GM12801 (cell line): ENCODE results near the gene FAU.

Experiments used
- TF ChIP-seq, protein P1 (sequence below): IDR thresholded peaks from one replicate; pipeline ENCODE4 v1.5.1; 2011; ENCODE audit warnings: control low read depth; ENCODE audit not compliant: insufficient read length; ENCODE audit errors: extremely low read depth

FAU gene

DNA sequence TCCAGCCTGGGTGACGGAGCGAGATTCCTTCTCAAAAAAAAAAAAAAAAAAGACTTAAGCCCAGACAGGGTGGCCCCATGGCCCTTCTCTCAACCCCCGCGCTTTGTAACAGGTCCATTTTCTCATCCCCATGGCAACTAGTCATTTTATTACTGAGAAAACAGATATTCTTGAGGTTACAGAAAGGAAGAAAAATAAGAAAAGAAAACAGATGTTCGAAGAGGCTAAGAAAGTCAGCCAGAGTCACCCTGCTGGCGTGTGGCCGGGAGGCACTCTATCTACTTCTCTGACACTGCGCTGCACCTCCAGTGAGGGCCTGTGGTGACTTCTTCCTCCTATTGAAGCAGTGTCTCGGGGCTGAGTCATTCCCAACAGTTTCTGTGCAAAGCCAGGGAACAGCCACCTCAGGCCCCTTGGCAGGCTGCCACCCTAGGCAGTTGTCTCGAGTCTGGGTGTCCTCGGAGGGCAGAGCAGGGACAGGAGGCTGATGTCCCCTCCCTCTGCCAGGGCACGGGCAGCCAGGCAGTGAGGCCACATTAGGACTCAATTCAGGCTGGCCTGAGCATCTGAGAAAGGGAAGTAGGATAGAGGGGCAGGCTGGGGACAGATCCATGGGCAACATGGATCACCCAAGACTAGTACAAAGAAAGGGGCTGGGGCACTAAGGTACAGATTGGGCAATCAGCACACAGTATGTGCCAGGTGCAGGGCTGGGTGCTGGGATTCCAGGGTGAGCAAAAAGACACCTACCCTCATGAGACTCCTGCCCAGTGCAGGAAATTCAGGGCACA, 28.8 kb upstream of the FAU start:
- TF ChIP-seq, protein P1, sequence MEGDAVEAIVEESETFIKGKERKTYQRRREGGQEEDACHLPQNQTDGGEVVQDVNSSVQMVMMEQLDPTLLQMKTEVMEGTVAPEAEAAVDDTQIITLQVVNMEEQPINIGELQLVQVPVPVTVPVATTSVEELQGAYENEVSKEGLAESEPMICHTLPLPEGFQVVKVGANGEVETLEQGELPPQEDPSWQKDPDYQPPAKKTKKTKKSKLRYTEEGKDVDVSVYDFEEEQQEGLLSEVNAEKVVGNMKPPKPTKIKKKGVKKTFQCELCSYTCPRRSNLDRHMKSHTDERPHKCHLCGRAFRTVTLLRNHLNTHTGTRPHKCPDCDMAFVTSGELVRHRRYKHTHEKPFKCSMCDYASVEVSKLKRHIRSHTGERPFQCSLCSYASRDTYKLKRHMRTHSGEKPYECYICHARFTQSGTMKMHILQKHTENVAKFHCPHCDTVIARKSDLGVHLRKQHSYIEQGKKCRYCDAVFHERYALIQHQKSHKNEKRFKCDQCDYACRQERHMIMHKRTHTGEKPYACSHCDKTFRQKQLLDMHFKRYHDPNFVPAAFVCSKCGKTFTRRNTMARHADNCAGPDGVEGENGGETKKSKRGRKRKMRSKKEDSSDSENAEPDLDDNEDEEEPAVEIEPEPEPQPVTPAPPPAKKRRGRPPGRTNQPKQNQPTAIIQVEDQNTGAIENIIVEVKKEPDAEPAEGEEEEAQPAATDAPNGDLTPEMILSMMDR, result no peak

DNA sequence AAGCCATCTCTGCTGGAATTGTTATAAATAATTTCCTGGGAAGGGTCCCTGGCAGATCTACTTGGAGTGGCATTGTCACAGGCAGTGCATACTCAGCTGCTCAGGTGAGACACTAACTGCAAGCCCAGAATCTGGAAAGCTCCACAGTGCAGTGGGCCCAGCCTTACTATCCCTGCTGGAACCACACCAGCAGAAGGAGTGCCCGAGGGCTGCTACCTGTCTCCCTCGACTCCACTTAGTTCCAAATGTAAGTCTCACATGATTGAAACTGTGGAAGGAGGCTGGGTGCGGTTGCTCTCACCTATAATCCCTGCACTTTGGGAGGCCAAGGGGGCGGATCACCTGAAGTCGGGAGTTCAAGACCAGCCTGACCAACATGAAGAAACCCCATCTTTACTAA, 26.7 kb upstream of the FAU start:
- TF ChIP-seq, protein P1, result no peak

- TF ChIP-seq, protein P1, result no peak
These were observed 25.6 kb upstream of the FAU start for GRCh38 chr11:65147352-65148075.

- TF ChIP-seq, protein P1, result no peak
These were observed 20.1 kb upstream of the FAU start for GRCh38 chr11:65141896-65142494.

DNA sequence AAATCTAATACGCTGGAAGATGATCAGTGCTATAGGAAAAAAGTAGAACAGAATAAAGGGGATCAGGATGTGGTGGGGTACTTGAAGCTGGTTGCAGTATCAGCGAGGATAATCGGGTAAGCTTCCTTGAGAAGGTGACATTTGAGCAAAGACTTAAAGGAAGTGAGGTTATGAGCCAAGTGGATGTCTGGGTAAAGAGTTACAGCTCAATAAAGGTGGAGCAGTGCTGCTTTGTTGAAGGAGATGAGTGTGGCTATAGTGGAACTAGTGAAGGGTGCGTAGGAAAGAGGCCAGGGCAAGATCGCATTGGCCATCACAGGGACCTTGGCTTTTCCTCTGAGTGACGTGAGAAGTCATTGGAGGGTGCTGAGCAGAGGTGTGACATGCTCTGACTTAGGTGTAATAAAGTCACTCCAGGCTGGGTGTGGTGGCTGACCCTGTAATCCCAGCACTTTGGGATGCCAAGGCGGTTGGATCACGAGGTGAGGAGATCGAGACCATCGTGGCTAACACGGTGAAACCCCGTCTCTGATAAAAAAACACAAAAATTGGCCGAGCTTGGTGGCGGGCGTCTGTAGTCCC, 14.7 kb upstream of the FAU start:
- TF ChIP-seq, protein P1, result no peak

GRCh38 chr11:65135633-65136145, 13.8 kb upstream of the FAU start:
- TF ChIP-seq, protein P1, result no peak
